ENCODE measurements around the gene TMEM150C.

TMEM150C gene

DNA sequence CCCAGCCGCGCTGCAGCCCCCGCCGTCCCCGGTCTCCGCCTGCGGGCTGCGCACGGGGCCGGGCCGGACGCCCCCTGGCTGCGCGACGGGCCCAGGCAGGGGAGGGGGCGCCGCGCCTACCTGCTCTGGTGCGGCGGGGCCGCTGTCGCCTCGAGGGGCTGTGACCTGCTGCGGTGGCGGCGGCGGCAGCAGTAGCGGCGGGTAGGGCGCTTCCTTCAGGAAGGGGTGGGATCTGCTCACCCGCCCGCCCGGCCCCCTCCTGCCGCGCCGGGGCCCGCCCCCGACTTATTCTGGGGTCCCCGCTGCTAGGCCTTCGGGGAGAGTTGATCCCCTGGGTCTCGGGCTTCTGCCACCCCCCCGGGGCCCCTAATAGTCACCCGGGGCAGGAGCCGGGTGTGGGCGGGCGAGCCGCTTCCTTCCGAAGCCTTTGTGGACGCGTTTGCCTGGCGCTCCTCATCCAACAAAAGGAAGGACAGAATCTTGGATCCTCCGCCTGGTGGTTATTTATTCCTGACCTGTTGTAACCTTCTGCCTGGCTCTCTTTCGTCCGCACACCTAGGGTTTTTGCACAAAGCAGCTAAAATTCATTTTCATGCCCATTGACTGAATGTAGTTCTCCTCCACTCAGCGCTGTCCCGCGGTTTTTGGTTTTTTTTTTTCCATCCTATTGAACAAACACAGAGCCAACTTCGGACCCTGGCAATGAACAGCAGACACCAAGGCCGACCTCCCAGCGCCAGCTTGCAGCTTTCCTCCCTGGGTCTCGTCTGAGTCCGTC, at the start of gene TMEM150C:
TSS of gene TMEM150C (minus strand) at position 203 of the 778 bp plus-strand sequence. CDS start 57,331 bp downstream, outside the sequence.
- DNase-seq: no peak

GRCh38 chr4:82611527-82611926, 49.7 kb upstream of the TMEM150C start:
- no peak for DNase-seq

- DNase-seq: no peak
Measured at GRCh38 chr4:82610041-82610440, 48.3 kb upstream of the TMEM150C start.

DNA sequence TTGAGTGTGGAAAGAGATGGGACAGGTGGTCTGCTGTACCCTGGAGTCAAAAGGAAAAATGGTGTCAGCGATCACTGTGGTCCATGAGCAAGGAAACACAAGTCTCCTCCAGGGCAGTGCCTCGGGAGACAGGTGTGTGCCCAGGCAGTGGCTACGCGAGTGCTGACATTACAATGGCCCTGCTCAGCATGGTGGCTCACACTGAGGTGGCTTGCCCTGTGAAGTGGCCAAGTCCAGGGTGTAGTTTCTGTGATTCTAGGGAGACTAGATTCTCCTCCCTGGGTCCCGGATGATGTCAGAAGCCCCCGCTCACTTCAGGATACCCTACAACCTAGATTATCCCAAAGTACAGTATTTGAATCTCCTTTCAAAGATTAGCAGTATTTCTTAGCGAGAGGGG, 44.8 kb upstream of the TMEM150C start:
- DNase-seq: no peak

- DNase-seq: no peak
Measured at GRCh38 chr4:82604522-82604921, 42.7 kb upstream of the TMEM150C start.

- DNase-seq: no peak
Measured at GRCh38 chr4:82601242-82602015, 39.6 kb upstream of the TMEM150C start.

GRCh38 chr4:82599336-82599735, 37.5 kb upstream of the TMEM150C start:
- DNase-seq: no peak

- no peak for DNase-seq
Measured at GRCh38 chr4:82594456-82594855, 32.7 kb upstream of the TMEM150C start.

- no peak for DNase-seq
Measured at GRCh38 chr4:82593411-82593810, 31.6 kb upstream of the TMEM150C start.

- no peak for DNase-seq
Measured at GRCh38 chr4:82592639-82593038, 30.9 kb upstream of the TMEM150C start.

- no peak for DNase-seq
Measured at GRCh38 chr4:82591592-82591991, 29.8 kb upstream of the TMEM150C start.

GRCh38 chr4:82589756-82590155, 28.0 kb upstream of the TMEM150C start:
- no peak for DNase-seq

GRCh38 chr4:82588771-82589270, 27.0 kb upstream of the TMEM150C start:
- no peak for DNase-seq

DNA sequence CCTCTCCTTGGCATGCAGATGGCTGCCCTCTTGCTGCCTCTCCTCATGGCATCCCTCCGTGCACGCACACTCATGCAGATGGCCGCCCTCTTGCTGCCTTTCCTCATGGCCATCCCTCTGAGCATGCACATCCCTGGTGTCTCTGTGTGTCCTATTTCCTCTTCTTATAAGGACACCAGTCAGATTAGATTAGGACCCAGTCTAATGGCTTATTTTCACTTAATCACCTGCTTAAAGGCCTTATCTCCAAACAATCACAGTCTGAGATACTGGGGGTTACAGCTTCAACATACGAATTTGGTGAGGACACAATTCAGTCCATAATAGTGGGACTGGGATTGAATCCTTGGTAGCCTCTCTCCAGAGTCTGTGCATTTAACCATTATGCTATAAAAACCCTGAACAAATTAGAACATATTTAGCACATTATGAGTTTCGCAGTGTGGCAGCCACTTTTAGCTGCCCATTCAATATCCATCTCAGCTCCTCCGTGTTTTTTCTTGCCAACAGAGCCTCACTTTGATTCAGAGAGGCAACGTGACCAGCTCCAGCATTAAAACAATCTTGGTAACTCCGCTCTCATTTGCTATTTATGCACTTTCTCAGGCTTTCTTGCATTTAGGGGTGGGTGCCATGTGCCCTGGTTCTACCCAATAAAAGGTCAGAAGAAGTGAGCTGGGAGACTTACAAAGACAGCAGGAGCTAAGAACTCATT, 26.2 kb upstream of the TMEM150C start:
- no peak for DNase-seq

GRCh38 chr4:82585690-82586435, 24.1 kb upstream of the TMEM150C start:
- DNase-seq: no peak

GRCh38 chr4:82584931-82585330, 23.1 kb upstream of the TMEM150C start:
- no peak for DNase-seq

DNA sequence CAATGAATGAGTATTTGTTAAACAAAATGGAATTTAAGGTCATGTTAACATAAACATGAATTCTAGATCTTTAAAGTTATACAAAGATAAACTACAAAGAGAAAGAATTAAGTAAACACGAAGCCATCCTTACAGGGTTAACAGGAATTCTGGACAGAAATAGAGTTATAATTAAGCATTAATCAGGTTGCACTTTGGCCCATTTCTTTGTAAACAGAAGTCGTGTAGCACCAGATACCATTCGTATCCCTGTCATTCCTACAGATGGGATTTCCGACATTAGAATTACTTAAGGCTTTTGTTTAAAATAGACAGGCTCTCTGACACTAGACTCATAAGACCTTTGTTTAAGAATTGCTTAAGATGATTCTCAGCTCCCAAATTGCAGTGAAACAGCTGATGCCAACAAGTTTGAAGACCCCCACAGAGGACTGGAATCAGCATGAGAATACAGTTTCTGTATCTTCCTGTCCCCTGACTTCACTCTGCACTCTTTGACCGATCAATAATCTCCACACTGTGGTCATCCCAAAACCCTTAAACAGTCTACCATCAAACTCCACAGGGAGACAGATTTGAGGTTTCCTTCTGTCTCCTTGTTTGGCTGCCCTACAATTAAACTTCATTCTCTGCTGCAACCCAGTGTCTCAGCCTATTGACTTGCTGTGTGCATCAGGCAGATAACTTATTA, 22.3 kb upstream of the TMEM150C start:
- DNase-seq: no peak

- DNase-seq: no peak
Measured at GRCh38 chr4:82579932-82580331, 18.1 kb upstream of the TMEM150C start.

- no peak for DNase-seq
Measured at GRCh38 chr4:82578935-82579334, 17.1 kb upstream of the TMEM150C start.

- DNase-seq: no peak
Measured at GRCh38 chr4:82577451-82577850, 15.7 kb upstream of the TMEM150C start.

GRCh38 chr4:82569727-82570126, 7.9 kb upstream of the TMEM150C start:
- DNase-seq: no peak

DNA sequence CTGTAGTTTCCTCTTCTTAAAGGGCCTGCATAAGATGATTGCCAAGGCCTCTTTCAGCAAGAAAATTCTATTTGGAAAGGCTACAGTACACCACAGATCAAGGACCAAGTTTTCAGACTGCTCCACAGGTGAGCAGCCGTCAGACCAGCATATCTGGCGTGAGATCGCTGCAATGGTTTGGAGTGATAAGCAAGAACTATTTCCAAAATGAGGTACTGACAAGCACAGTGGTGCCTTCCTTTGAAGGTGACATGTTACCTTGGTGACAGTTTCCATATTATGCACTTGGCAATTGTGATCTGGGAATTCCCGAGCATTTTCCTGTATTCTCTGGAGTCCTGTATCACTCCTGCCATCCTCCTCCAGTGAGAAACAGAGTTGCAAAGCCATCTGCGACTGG, 7.3 kb upstream of the TMEM150C start:
- DNase-seq: no peak

Data from AML-193 (cell line).